ENCODE data around the gene BBOX1.

The BBOX1 gene

GRCh38 chr11:27011560-27012233 is 28.9 kb upstream of the BBOX1 start:
- Histone ChIP-seq H3K27me3 (replicated peaks; ENCODE audit: control insufficient read depth, insufficient read depth, low read length) (no peaks in the 10 kb centered on the region), H3K4me3 (replicated peaks; ENCODE audit: low read depth, low read length) (no peak overlapping the region), H3K36me3 (ENCODE audit: control insufficient read depth, insufficient read depth, low read length) (no peaks in the 10 kb centered on the region)
- no peak for DNase-seq (ENCODE audit: extremely low read depth, insufficient read length)
- TF ChIP-seq CTCF (IDR thresholded peaks at IDR 0.05; ENCODE audit: insufficient read depth, low read length, poor library complexity, severe bottlenecking) = no peak

GRCh38 chr11:27012234-27012921 is 28.2 kb upstream of the BBOX1 start:
- Histone ChIP-seq H3K4me3 (replicated peaks; ENCODE audit: low read depth, low read length) (no peak overlapping the region), H3K36me3 (ENCODE audit: control insufficient read depth, insufficient read depth, low read length) (no peaks in the 10 kb centered on the region), H3K27me3 (replicated peaks; ENCODE audit: control insufficient read depth, insufficient read depth, low read length) (no peaks in the 10 kb centered on the region)
- no peak for TF ChIP-seq CTCF (IDR thresholded peaks at IDR 0.05; ENCODE audit: insufficient read depth, low read length, poor library complexity, severe bottlenecking)
- no peak for DNase-seq (ENCODE audit: extremely low read depth, insufficient read length)

GRCh38 chr11:27013781-27014361 is 26.7 kb upstream of the BBOX1 start:
- Histone ChIP-seq H3K4me3 (replicated peaks; ENCODE audit: low read depth, low read length) (no peak overlapping the region), H3K36me3 (ENCODE audit: control insufficient read depth, insufficient read depth, low read length) (no peaks in the 10 kb centered on the region), H3K27me3 (replicated peaks; ENCODE audit: control insufficient read depth, insufficient read depth, low read length) (no peaks in the 10 kb centered on the region)
- DNase-seq (ENCODE audit: extremely low read depth, insufficient read length) = no peak
- no peak for TF ChIP-seq CTCF (IDR thresholded peaks at IDR 0.05; ENCODE audit: insufficient read depth, low read length, poor library complexity, severe bottlenecking)

GRCh38 chr11:27018902-27019529 is 21.6 kb upstream of the BBOX1 start:
- no peak for TF ChIP-seq CTCF (IDR thresholded peaks at IDR 0.05; ENCODE audit: insufficient read depth, low read length, poor library complexity, severe bottlenecking)
- no peaks in the 10 kb centered on the region for H3K36me3 ChIP-seq (ENCODE audit: control insufficient read depth, insufficient read depth, low read length)
- DNase-seq (ENCODE audit: extremely low read depth, insufficient read length) = no peak
- no peak overlapping the region for H3K4me3 ChIP-seq (replicated peaks; ENCODE audit: low read depth, low read length)
- no peaks in the 10 kb centered on the region for H3K27me3 ChIP-seq (replicated peaks; ENCODE audit: control insufficient read depth, insufficient read depth, low read length)

GRCh38 chr11:27020751-27021150 is 19.9 kb upstream of the BBOX1 start:
- Histone ChIP-seq H3K27me3 (replicated peaks; ENCODE audit: control insufficient read depth, insufficient read depth, low read length) (no peaks in the 10 kb centered on the region), H3K4me3 (replicated peaks; ENCODE audit: low read depth, low read length) (no peak overlapping the region), H3K36me3 (ENCODE audit: control insufficient read depth, insufficient read depth, low read length) (no peaks in the 10 kb centered on the region)
- no peak for TF ChIP-seq CTCF (IDR thresholded peaks at IDR 0.05; ENCODE audit: insufficient read depth, low read length, poor library complexity, severe bottlenecking)
- no peak for DNase-seq (ENCODE audit: extremely low read depth, insufficient read length)
